Neural cell (in vitro differentiated cells): ENCODE measurements around the gene COL4A1.

Experiments used
- CTCF ChIP-seq: fragments of 450-650 bp; IDR thresholded peaks from 2 replicates; pipeline ENCODE4 v1.5.1; 2014; ENCODE audit warnings: antibody characterized with exemption, mild to moderate bottlenecking, moderate library complexity; ENCODE audit not compliant: poor library complexity, severe bottlenecking
- EP300 ChIP-seq: fragments of 450-650 bp; conservative IDR thresholded peaks from 2 replicates; pipeline ENCODE4 v1.6.1; 2014; ENCODE audit warnings: antibody characterized with exemption, mild to moderate bottlenecking, moderate library complexity; ENCODE audit not compliant: poor library complexity, severe bottlenecking
- EZH2 ChIP-seq: fragments of 200-600, 300-800 bp; shearing (Covaris generic), sonication (generic); IDR thresholded peaks from 2 replicates; pipeline ENCODE4 v1.6.1; 2014; ENCODE audit warnings: antibody characterized with exemption, low read length, borderline replicate concordance, mild to moderate bottlenecking; ENCODE audit not compliant: insufficient read depth, poor library complexity, severe bottlenecking
- MXI1 ChIP-seq: fragments of 450-650 bp; conservative IDR thresholded peaks from 2 replicates; pipeline ENCODE4 v1.6.1; 2014; ENCODE audit warnings: antibody characterized with exemption, mild to moderate bottlenecking; ENCODE audit not compliant: poor library complexity, severe bottlenecking
- POLR2AphosphoS5 ChIP-seq: IDR thresholded peaks from 2 replicates; pipeline ENCODE4 v1.6.1; 2012
- RAD21 ChIP-seq: fragments of 450-650 bp; conservative IDR thresholded peaks from 2 replicates; pipeline ENCODE4 v1.6.1; 2014; ENCODE audit warnings: antibody characterized with exemption, mild to moderate bottlenecking, moderate library complexity
- REST ChIP-seq: IDR thresholded peaks from 2 replicates; pipeline ENCODE4 v1.6.1; 2012; ENCODE audit warnings: borderline replicate concordance
- SMC3 ChIP-seq: fragments of 450-650 bp; conservative IDR thresholded peaks from 2 replicates; pipeline ENCODE4 v1.6.1; 2014; ENCODE audit warnings: antibody characterized with exemption, mild to moderate bottlenecking, moderate library complexity; ENCODE audit not compliant: poor library complexity
- TAF1 ChIP-seq: IDR thresholded peaks from 2 replicates; pipeline ENCODE4 v1.6.1; 2012; ENCODE audit warnings: low read depth

GRCh38 chr13:110263404-110263803, 43.6 kb downstream of the COL4A1 start:
- TF ChIP-seq CTCF (no peak), POLR2AphosphoS5 (no peak), EP300 (no peak), TAF1 (no peak), REST (no peak), EZH2 (no peak), SMC3 (no peak), RAD21 (no peak), MXI1 (no peak)
